Memory B cell (primary cell): ENCODE data around the gene PARG.
"Not testable (repeated sequence)": the region's sequence is repeated elsewhere in the genome, so short reads cannot be mapped to it uniquely, and the experiment has no call there.

Experiments
- ATAC-seq: fragments of 150-1000 bp; cut with Tn5 transposase; 2 replicates; pipeline ENCODE4 v1.10.0; 2021; ENCODE audit warnings: low read depth, mild to moderate bottlenecking, moderate library complexity
- DNase-seq, 2 donors: peaks; one replicate each; pipeline ENCODE4 v3.0.0; 2022; ENCODE audit warnings: low spot score in 2 of 2
- H3K27ac Mint-ChIP-seq: one replicate; pipeline ENCODE4 v1.8.0; 2022; ENCODE audit warnings: mild to moderate bottlenecking, moderate library complexity, mixed read lengths
- H3K27me3 Mint-ChIP-seq: one replicate; pipeline ENCODE4 v1.8.0; 2022; ENCODE audit warnings: mixed read lengths
- H3K36me3 Mint-ChIP-seq: one replicate; pipeline ENCODE4 v1.8.0; 2022; ENCODE audit warnings: mild to moderate bottlenecking, mixed read lengths
- H3K4me1 Mint-ChIP-seq: one replicate; pipeline ENCODE4 v1.8.0; 2022; ENCODE audit warnings: mixed read lengths
- H3K4me3 Mint-ChIP-seq: one replicate; pipeline ENCODE4 v1.8.0; 2022; ENCODE audit warnings: mild to moderate bottlenecking, moderate library complexity, mixed read lengths
- H3K9me3 Mint-ChIP-seq: one replicate; pipeline ENCODE4 v1.8.0; 2022; ENCODE audit warnings: mixed read lengths

The PARG gene

DNA sequence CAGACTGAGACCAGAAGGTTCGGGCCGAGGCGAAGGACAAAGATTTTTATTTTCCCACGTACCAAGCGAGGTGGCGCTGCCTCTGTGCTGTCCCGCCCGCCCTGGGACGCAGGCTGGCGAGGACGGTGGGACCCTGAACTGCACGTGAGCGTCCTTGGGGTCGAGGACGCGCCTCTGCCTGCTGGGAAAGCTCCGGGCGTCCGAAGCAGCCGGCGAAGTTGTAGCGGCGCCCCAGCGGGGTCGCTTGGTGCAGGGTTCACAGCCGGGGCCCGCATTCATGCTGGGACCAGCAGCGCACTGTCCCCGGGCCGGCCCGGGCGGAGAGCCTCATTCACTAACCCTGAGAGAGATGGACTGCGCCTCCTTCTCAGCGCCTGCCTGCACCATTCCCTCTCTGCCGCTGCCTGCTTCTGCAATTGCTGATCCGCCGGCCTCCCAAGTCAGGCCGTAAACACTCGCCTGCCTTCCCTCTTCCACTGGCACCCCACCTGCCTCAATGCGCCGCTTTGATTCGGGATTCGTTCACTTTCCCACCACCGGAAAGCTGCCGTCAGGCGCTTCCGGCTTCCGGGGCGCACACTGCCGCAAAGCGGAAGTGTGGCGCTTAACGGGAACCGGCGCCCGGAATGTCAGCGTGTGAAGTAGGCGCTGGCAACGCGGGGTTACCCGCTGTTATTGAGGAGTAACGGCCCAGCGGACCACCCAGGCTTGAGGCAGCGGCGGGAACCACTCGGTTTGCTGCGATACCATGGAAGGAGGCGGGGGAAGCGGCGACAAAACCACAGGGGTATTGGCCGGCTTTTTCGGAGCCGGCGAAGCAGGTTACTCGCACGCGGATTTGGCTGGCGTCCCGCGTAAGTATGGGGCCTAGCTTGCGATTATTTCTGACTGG is at the start of gene PARG, which contains the start of gene TIMM23B:
PARG (minus strand) TSS at position 581 of the 892 bp plus-strand sequence; CDS start at position 279, 302 bp downstream.
TIMM23B (plus strand) TSS at position 607 of the 892 bp plus-strand sequence; CDS start at position 749, 142 bp downstream.
- peak within 1 kb of the TSS; percentile 94 for H3K27ac Mint-ChIP-seq
- H3K9me3 Mint-ChIP-seq, H3K36me3 Mint-ChIP-seq, H3K27me3 Mint-ChIP-seq: not testable (repeated sequence)
- ATAC-seq, result peak; percentile 87
- H3K4me3 Mint-ChIP-seq, result peak within 1 kb of the TSS; percentile 100
- peaks cover 22% of the 10 kb centered on the region for H3K4me1 Mint-ChIP-seq
- DNase-seq, result peak; percentile 59 to 71

- not testable (repeated sequence) for H3K4me1 Mint-ChIP-seq, H3K4me3 Mint-ChIP-seq, H3K27ac Mint-ChIP-seq, ATAC-seq, DNase-seq, H3K27me3 Mint-ChIP-seq, H3K9me3 Mint-ChIP-seq, H3K36me3 Mint-ChIP-seq
These were observed 46.5 kb upstream of the PARG start, which contains the start of gene AGAP6 for GRCh38 chr10:49988376-49988775. AGAP6 (plus strand) TSS chr10:49988406; CDS start chr10:49988716, 310 bp downstream.

- H3K27me3 Mint-ChIP-seq, H3K27ac Mint-ChIP-seq, H3K9me3 Mint-ChIP-seq, H3K36me3 Mint-ChIP-seq, H3K4me1 Mint-ChIP-seq, DNase-seq, ATAC-seq, H3K4me3 Mint-ChIP-seq: not testable (repeated sequence)
These were observed 45.4 kb upstream of the PARG start for GRCh38 chr10:49987207-49987606.

- H3K27ac Mint-ChIP-seq, H3K27me3 Mint-ChIP-seq, H3K9me3 Mint-ChIP-seq, ATAC-seq, H3K36me3 Mint-ChIP-seq, H3K4me3 Mint-ChIP-seq, DNase-seq, H3K4me1 Mint-ChIP-seq: not testable (repeated sequence)
These were observed 35.9 kb upstream of the PARG start for GRCh38 chr10:49977756-49978155.

DNA sequence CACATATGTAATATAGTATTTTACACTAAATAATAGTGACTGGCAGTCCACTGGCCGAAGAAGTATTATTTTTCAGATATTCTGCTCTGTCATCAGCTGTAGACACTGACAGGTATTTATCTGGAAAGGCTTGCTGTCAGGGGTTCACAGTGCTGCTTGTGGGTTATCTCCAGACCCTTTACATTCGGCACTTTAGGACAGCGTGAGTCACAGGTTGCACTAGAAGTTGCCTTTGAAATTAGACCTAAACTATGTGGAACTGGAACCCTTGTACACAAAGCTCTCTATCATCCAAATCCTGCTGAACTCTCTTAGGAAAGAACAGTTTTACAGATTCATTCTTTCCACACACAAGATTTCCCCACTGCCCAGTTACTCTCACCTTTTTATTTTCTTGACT is 30.3 kb upstream of the PARG start:
- not testable (repeated sequence) for H3K36me3 Mint-ChIP-seq, ATAC-seq, H3K4me1 Mint-ChIP-seq, H3K4me3 Mint-ChIP-seq, DNase-seq, H3K9me3 Mint-ChIP-seq, H3K27me3 Mint-ChIP-seq, H3K27ac Mint-ChIP-seq

DNA sequence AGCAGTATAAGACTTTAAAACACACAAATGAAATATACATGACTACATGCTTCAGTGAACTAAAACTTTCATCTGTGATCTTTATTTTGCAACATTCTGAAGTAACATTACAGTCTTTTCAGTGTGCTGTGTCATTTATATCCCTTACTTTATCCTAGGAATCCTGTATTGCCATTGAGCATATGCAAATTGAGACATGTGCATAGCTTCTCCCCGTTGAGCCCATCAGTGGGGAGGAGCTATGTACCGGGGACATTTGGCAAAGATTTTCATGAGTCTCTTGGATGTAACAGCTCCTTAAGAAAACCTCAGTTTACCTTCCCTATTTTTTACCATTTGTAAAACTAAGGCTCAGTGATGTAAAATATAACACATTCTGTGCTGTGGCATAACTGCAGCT is 29.6 kb upstream of the PARG start:
- H3K27me3 Mint-ChIP-seq, H3K4me3 Mint-ChIP-seq: not testable (repeated sequence)

GRCh38 chr10:49970331-49970857 is 28.6 kb upstream of the PARG start:
- ATAC-seq, H3K4me3 Mint-ChIP-seq, DNase-seq, H3K4me1 Mint-ChIP-seq, H3K27me3 Mint-ChIP-seq, H3K9me3 Mint-ChIP-seq, H3K27ac Mint-ChIP-seq: not testable (repeated sequence)
- H3K36me3 Mint-ChIP-seq, result peaks cover 12% of the 10 kb centered on the region

More for the DNA sequence above, 29.6 kb upstream of the PARG start:
- not testable (repeated sequence) for H3K36me3 Mint-ChIP-seq, H3K27ac Mint-ChIP-seq, H3K4me1 Mint-ChIP-seq, H3K9me3 Mint-ChIP-seq, ATAC-seq, DNase-seq

- not testable (repeated sequence) for H3K4me3 Mint-ChIP-seq, H3K27ac Mint-ChIP-seq, H3K9me3 Mint-ChIP-seq, H3K36me3 Mint-ChIP-seq, H3K27me3 Mint-ChIP-seq, DNase-seq, H3K4me1 Mint-ChIP-seq, ATAC-seq
These were observed 11.3 kb upstream of the PARG start for GRCh38 chr10:49953122-49953521.

GRCh38 chr10:49952006-49952405 is 10.2 kb upstream of the PARG start:
- H3K27ac Mint-ChIP-seq, DNase-seq, H3K36me3 Mint-ChIP-seq, H3K4me1 Mint-ChIP-seq, H3K4me3 Mint-ChIP-seq, ATAC-seq, H3K9me3 Mint-ChIP-seq, H3K27me3 Mint-ChIP-seq: not testable (repeated sequence)

DNA sequence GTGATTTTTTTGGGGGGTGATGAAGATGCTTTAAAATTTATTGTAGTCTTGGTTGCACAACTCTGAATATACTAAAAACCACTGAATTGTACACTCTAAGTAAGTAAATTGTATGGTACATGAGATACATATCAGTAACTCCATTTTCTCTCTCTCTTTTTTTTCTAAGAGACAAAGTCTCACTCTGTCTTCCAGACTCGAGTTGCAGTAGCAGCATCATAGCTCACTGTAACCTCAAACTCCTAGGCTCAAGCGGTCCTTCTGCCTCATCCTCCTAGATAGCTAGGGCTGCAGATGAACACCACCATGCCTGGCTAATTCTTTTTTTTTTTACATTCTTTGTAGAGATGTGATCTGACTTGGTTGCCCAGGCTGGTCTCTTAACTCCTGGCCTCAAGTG is 6.9 kb upstream of the PARG start:
- not testable (repeated sequence) for DNase-seq, H3K27ac Mint-ChIP-seq, H3K4me1 Mint-ChIP-seq, ATAC-seq, H3K36me3 Mint-ChIP-seq, H3K9me3 Mint-ChIP-seq, H3K27me3 Mint-ChIP-seq, H3K4me3 Mint-ChIP-seq

DNA sequence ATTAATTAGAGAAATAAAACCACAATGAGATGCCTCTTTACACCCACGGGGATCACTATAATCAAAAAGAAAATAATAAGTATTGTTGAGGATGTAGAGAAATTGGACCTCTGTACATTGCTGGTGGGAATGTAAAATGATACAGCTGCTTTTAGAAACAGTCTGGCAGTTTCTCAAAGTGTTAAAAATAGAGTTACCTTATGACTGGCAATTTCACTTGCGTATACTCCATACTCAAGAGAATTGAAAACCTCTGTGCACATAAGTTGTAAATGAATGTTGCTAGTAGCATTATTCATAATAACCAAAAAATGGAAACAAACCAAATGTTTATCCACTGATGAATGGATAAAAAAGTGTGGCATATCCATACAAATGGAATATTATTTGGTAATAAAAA is 6.3 kb upstream of the PARG start:
- H3K27me3 Mint-ChIP-seq, H3K4me1 Mint-ChIP-seq, H3K27ac Mint-ChIP-seq, H3K9me3 Mint-ChIP-seq, H3K4me3 Mint-ChIP-seq, H3K36me3 Mint-ChIP-seq, ATAC-seq, DNase-seq: not testable (repeated sequence)

DNA sequence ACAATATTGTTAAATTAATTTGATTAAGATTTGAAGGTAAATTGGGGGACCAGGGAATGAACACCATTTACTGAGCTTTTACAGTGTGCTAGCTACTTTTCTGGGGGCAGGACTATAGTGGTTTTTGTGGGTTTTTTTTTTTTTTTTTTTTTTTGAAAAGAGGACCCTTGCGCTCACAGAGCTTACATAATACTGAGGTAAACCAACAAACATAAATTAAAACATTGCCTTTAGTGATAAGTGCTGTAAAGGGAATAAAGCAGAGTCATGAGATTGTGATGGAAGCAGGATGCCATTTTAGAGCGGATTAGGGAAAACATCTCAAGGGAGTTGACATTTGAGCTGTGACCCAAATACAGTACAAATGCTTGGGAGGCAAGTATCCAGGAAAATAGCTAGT is 1.8 kb upstream of the PARG start:
- not testable (repeated sequence) for DNase-seq, H3K4me3 Mint-ChIP-seq, H3K36me3 Mint-ChIP-seq, H3K9me3 Mint-ChIP-seq, H3K27me3 Mint-ChIP-seq, ATAC-seq
- peaks cover 22% of the 10 kb centered on the region for H3K4me1 Mint-ChIP-seq
- H3K27ac Mint-ChIP-seq, result peak overlapping the region; percentile 38

GRCh38 chr10:49942339-49942705 is 495 bp upstream of the PARG start:
- peak; percentile 5 for ATAC-seq
- Mint-ChIP-seq H3K4me3 (peak overlapping the region; percentile 100), H3K27ac (peak overlapping the region; percentile 94), H3K4me1 (peaks cover 22% of the 10 kb centered on the region)
- H3K36me3 Mint-ChIP-seq, H3K9me3 Mint-ChIP-seq, DNase-seq, H3K27me3 Mint-ChIP-seq: not testable (repeated sequence)

- not testable (repeated sequence) for H3K27ac Mint-ChIP-seq, H3K36me3 Mint-ChIP-seq, ATAC-seq, H3K9me3 Mint-ChIP-seq, H3K4me3 Mint-ChIP-seq, H3K27me3 Mint-ChIP-seq, H3K4me1 Mint-ChIP-seq, DNase-seq
These were observed 9.7 kb downstream of the PARG start for GRCh38 chr10:49931959-49932728.
